HEK293T (cell line): ENCODE measurements around the gene SH3GL3.

Experiments
- ARNT ChIP-seq: fragments of 450-650 bp; IDR thresholded peaks from 2 replicates; pipeline ENCODE4 v1.6.1; 2017; ENCODE audit warnings: mild to moderate bottlenecking
- BHLHE40 ChIP-seq: fragments of 450-650 bp; IDR thresholded peaks from 2 replicates; pipeline ENCODE4 v1.6.1; 2016; ENCODE audit warnings: mild to moderate bottlenecking, moderate library complexity, borderline replicate concordance
- FOXK2 ChIP-seq: fragments of 450-650 bp; IDR thresholded peaks from 2 replicates; pipeline ENCODE4 v1.6.1; 2016; ENCODE audit warnings: mild to moderate bottlenecking
- L3MBTL2 ChIP-seq: fragments of 450-650 bp; conservative IDR thresholded peaks from 2 replicates; pipeline ENCODE4 v1.6.1; 2016; ENCODE audit warnings: mild to moderate bottlenecking
- LEF1 ChIP-seq: fragments of 450-650 bp; IDR thresholded peaks from 2 replicates; pipeline ENCODE4 v1.6.1; 2017; ENCODE audit warnings: mild to moderate bottlenecking, borderline replicate concordance
- NFRKB ChIP-seq: fragments of 450-650 bp; IDR thresholded peaks from 2 replicates; pipeline ENCODE4 v1.6.1; 2016; ENCODE audit warnings: mild to moderate bottlenecking, moderate library complexity
- SUZ12 ChIP-seq: fragments of 450-650 bp; IDR thresholded peaks from 2 replicates; pipeline ENCODE4 v1.6.1; 2016; ENCODE audit warnings: mild to moderate bottlenecking

DNA sequence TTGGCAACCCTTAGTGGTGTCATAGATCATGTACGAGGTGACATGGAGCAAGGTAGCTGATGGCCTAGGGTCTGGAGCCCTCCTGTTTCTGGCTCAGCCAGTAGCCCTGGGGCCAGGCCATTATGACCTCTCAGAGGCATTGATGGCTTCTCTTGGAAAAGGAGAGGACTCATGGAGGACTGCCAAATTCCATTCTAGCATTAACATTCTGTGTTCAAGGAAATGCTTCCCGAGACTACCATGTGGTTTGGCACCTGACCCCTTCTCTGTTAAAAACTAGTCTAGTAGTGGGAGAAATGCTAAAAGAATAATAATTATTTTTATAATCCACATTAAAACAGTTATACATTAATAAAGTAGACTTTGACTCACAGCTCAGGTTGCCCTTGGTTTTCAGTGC is 166.6 kb downstream of the SH3GL3 start:
- no peak for TF ChIP-seq LEF1
- no peak for TF ChIP-seq NFRKB
- no peak for TF ChIP-seq FOXK2
- TF ChIP-seq BHLHE40: no peak
- TF ChIP-seq L3MBTL2: no peak
- TF ChIP-seq SUZ12: no peak
- no peak for TF ChIP-seq ARNT
